ENCODE results near the gene SERINC4. TPM values are rescaled to one million over a fixed set of nuclear protein-coding genes. Genes with fewer than 3 reads are reported as not detected.
A peak's percentile ranks its signal among the peaks of the same experiment; 100 is the strongest.

Gene SERINC4
- total and polyA plus RNA-seq, 10 of the 15 experiments (the other 5 are each of a cell fraction or from before 2014, with no cell fraction given) = 0.06 to 0.96 (median 0.26) TPM; not detected in 1

GRCh38 chr15:43791993-43792760 is 7.8 kb downstream of the SERINC4 start, which contains the start of gene SERF2 (continued):
- TF ChIP-seq CEBPZ (IDR thresholded peaks at IDR 0.05; ENCODE audit: low read depth, low read length) (no peak), RELA (IDR thresholded peaks at IDR 0.05; ENCODE audit: borderline replicate concordance, partially characterized antibody) (peak; percentile 90), USF1 (IDR thresholded peaks at IDR 0.05; ENCODE audit: borderline replicate concordance, extremely low read length, insufficient read depth, low read depth, low read length) (peak; percentile 99), ZZZ3 (IDR thresholded peaks at IDR 0.05; ENCODE audit: control insufficient read depth, insufficient read length, low read depth) (no peak), NBN (IDR thresholded peaks at IDR 0.05) (peak; percentile 88), CHD4 (IDR thresholded peaks at IDR 0.05) (no peak), PML (IDR thresholded peaks at IDR 0.05; ENCODE audit: low read length) (peak; percentile 88; the same call in 1 of the 2 replicates), CBX5 (IDR thresholded peaks at IDR 0.05; ENCODE audit: low read depth) (no peak), EP300 (IDR thresholded peaks at IDR 0.05; ENCODE audit: borderline replicate concordance in 1 of 2, control insufficient read depth in 1 of 2, low read depth in 2 of 2, low read length in 2 of 2) (peak in 1 of 2 experiments; percentile 24; a peak in 1 of 4 replicates), POLR2AphosphoS5 (IDR thresholded peaks at IDR 0.05; ENCODE audit: low read length) (peak; percentile 99), ZNF24 (IDR thresholded peaks at IDR 0.05) (no peak), SMARCA5 (IDR thresholded peaks at IDR 0.05) (peak; percentile 77; the same call in 1 of the 2 replicates), HDAC2 (IDR thresholded peaks at IDR 0.05) (no peak), POLR2A (IDR thresholded peaks at IDR 0.05; ENCODE audit: low read depth, low read length) (peak; percentile 98), CBFB (IDR thresholded peaks at IDR 0.05; ENCODE audit: low read depth) (peak; percentile 14; the same call in 1 of the 2 replicates), IKZF1 (conservative IDR thresholded peaks at IDR 0.05) (peak; percentile 29), TAF1 (IDR thresholded peaks at IDR 0.05; ENCODE audit: borderline replicate concordance, low read depth, low read length) (peak; percentile 85), IKZF2 (IDR thresholded peaks at IDR 0.05) (no peak; a peak in 1 of 4 replicates), IRF3 (IDR thresholded peaks at IDR 0.05) (peak; percentile 46; the same call in 1 of the 2 replicates), RUNX3 (IDR thresholded peaks at IDR 0.05; ENCODE audit: low read length) (peak; percentile 57), CHD1 (IDR thresholded peaks at IDR 0.05; ENCODE audit: low read depth, low read length) (peak; percentile 82), DPF2 (IDR thresholded peaks at IDR 0.05) (peak; percentile 62), YY1 (IDR thresholded peaks at IDR 0.05; ENCODE audit: low read depth, low read length) (peak; percentile 89), LARP7 (IDR thresholded peaks at IDR 0.05) (peak; percentile 85)
- TF ChIP-seq, protein P1, sequence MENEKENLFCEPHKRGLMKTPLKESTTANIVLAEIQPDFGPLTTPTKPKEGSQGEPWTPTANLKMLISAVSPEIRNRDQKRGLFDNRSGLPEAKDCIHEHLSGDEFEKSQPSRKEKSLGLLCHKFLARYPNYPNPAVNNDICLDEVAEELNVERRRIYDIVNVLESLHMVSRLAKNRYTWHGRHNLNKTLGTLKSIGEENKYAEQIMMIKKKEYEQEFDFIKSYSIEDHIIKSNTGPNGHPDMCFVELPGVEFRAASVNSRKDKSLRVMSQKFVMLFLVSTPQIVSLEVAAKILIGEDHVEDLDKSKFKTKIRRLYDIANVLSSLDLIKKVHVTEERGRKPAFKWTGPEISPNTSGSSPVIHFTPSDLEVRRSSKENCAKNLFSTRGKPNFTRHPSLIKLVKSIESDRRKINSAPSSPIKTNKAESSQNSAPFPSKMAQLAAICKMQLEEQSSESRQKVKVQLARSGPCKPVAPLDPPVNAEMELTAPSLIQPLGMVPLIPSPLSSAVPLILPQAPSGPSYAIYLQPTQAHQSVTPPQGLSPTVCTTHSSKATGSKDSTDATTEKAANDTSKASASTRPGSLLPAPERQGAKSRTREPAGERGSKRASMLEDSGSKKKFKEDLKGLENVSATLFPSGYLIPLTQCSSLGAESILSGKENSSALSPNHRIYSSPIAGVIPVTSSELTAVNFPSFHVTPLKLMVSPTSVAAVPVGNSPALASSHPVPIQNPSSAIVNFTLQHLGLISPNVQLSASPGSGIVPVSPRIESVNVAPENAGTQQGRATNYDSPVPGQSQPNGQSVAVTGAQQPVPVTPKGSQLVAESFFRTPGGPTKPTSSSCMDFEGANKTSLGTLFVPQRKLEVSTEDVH (IDR thresholded peaks at IDR 0.05; ENCODE audit: low read depth, partially characterized antibody) = no peak
